Right renal cortex interstitium (tissue), 3 donors: ENCODE measurements around the gene SPECC1L. TPM values are rescaled to one million over a fixed set of nuclear protein-coding genes. Genes with fewer than 3 reads are reported as not detected.

ENCODE experiments used
- DNase-seq, 3 donors: peaks; one replicate each; pipeline ENCODE4 v3.0.0-alpha.2; 2013; ENCODE audit warnings: low read depth in 3 of 3, low spot score in 2 of 3
- polyA plus RNA-seq, 3 donors: library from polyadenylated mRNA; unstranded; fragments of 120-200 nt; gene quantifications; one replicate each; pipeline ENCODE4 v1.2.1, GENCODE V29; 2013; ENCODE audit not compliant: insufficient read length in 3 of 3

Gene SPECC1L
- polyA plus RNA-seq, 3 donors: 49.9 to 53.5 (median 53.2) TPM

DNA sequence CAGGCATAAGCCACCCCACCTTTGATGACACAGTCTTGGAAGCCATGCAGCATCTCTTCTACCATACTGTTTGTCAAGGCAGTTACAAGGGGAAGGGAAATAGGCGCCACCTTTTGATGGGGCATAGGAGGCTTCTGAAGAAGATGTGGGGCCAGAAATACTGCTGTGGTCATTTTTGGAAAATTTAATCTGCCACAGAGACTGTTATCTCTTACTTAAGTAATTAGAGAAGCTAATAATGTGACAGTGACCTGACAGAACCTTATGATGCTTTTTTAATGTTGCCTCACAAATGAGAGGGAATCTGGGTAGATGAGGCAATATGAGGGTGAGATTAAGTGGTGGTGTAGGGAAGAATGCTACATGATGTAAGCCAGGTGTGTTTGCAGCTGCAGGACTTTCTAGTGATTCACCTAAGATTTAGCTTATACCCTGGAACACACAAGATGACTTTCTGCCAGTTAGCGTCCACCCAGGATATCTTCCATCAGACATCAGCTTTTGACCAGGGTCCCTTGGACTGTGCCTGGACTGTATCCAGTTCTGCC lies 122.5 kb downstream of the SPECC1L start:
- no peak for DNase-seq

DNA sequence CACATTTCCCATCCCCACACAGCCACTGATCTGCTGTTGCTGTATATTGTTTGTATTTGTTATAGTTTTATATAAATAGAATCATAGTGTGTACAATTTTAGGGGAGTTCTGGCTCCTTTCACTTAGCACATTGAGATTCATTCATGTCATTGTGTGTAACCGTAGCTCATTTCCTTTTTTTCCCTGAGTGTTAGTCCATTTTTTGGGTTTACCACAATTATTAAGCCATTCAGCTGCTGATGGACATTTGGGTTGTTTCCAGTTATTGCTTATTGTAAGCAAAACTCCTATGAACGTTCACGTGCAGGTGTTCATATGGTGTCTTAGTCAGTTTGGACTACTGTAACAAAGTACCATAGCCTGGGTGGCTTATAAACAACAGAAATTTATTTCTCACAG lies 123.2 kb downstream of the SPECC1L start:
- no peak for DNase-seq

DNA sequence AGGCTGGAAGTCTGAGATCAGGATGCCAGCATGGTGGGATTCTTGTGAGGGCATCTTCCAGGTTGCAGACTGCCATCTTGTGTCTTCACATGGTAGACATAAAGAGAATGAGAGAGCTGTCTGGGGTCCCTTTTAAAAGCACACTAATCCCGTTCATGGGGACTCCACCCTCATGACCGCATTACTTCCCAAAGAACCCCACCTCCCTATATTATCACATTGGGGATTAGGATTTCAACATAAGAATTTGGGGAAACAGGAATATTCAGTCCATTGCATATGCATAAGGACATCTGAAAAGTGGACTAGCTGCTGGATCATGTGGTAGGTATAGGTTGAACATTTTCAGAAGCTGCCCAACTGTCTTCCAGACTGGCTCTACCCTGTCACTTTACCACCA lies 123.6 kb downstream of the SPECC1L start:
- DNase-seq: no peak

DNA sequence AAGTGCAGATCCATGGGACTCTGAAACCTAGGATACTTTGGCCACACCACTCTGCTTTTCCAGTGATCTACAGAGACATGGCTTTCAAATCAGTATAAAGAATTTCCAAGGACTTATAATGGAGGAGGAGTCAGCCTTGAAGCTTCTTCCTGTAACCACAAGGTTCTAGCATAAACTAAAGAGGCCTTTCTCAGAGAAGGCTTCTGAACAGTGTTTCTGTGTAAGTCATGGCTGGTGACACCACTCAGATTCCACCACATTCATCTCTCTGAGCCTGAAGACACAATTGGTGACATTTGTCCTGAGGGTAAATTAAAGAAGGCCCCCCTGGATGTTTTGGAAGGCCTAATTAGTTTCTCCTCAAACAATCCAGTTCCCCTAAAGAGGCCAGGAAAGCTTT lies 127.8 kb downstream of the SPECC1L start:
- DNase-seq: no peak

- DNase-seq: no peak
Observed at GRCh38 chr22:24400034-24400725, 129.5 kb downstream of the SPECC1L start.

- no peak for DNase-seq
Observed at GRCh38 chr22:24400726-24401596, 130.3 kb downstream of the SPECC1L start.

- DNase-seq: no peak
Observed at GRCh38 chr22:24401931-24402367, 131.3 kb downstream of the SPECC1L start.

DNA sequence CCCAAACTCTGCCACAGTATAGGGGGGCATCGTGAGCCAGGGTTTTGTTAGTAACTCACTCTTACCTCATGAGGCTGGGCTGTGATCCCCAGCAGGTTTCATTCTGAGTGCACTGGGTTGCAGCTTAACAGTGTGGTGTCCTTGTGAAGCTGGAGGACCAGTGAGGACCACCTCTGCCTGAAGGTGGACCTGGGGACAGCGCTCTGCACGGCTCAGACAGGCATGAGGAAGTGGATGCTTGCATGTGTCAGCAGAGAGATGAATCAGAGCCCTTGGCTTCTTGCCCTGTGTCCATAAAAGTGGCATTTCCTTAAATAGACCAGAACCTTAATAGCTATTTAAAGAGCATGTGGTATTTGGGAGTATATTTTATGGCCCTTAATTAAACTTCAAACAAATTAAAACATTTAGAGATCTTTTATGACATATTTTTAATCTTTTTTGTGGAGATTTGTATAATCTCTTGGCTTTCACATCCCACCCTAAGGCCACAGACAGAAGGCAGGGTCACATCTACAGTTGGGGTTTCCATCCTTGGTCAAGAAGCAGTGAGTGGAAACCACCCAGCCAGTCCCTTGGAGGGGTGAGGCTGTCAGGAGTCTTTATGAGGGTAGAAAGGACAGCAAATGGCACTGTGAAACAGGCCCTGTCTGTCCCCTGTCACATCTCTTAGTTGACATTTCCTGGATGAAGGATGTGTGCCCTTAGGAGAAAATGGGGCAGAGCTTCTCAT lies 132.0 kb downstream of the SPECC1L start:
- peak; percentile 65 to 69 (median 67) for DNase-seq

GRCh38 chr22:24403346-24403745 lies 132.7 kb downstream of the SPECC1L start:
- DNase-seq: no peak

- no peak for DNase-seq
Observed at GRCh38 chr22:24404561-24405275, 134.1 kb downstream of the SPECC1L start.

DNA sequence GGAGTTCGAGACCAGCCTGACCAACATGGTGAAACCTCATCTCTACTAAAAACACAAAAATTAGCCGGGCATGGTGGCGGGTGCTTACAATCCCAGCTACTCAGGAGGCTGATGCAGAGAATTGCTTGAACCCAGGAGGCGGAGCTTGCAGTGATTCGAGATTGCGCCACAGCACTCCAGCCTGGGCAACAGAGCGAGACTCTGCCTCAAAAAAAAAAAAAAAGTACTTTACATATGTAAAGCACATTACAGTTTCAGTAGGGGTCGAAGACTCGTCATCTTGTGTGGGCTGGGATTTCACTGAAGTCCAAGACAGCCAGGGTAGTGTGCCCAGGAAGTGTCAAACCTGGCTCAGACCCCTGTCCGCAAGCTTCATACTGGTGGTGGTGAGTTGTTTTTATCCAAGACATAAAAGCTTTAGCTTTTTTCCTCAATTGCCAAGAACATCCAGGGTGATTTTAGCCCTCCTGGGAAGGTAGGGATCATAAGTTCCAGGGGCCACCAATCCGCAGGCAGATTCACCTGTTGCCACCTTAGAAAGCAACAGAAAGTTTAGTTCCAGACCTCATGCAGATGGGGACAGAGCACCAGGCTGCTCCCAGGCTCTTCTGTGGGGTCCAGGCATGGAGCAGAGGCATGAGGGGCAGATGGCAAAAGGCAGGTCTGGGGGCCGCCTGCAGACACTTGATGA lies 135.1 kb downstream of the SPECC1L start:
- no peak for DNase-seq

GRCh38 chr22:24406322-24407277 lies 136.0 kb downstream of the SPECC1L start:
- DNase-seq: no peak

DNA sequence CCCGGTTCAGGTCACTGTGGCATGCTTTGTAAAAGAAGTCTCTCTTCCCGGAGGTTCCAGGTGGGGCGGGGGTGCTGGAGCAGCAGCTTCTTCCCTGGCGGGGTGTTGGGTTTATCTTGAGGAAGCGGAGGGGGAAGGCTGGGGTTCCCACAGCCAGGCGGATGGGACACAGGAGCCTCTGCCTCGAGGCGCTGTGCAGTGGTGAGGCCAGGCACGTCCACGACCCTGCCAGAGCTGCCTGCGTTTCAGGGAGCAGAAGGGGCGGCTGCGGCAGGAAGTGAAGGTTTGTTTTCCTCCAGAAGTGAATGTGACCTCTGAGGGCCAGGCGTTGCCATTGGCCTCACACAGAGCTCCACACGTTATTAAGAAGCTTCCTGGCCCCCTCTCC lies 136.6 kb downstream of the SPECC1L start:
- no peak for DNase-seq

DNA sequence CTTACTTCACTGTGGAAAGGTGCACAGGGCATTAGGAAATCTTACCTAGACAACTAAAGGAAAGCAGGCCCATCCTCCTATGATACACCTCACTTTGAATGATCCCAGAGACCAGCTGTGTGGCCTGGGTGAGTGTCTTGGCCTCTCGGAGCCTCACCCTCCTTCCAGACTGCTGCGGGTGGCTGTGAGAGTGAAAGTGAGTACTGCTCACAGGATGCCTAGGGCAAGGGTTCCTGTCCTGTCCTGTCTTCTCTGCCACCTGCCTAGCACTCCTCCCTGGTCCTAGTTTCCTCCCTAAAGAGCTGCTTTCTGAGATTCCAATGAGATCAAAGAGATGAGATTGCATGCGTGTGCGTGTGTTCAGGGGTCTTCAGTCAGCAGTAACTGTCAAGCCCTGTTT lies 137.3 kb downstream of the SPECC1L start:
- no peak for DNase-seq

GRCh38 chr22:24408630-24409029 lies 138.0 kb downstream of the SPECC1L start:
- no peak for DNase-seq

GRCh38 chr22:24409707-24410106 lies 139.1 kb downstream of the SPECC1L start:
- DNase-seq: no peak

DNA sequence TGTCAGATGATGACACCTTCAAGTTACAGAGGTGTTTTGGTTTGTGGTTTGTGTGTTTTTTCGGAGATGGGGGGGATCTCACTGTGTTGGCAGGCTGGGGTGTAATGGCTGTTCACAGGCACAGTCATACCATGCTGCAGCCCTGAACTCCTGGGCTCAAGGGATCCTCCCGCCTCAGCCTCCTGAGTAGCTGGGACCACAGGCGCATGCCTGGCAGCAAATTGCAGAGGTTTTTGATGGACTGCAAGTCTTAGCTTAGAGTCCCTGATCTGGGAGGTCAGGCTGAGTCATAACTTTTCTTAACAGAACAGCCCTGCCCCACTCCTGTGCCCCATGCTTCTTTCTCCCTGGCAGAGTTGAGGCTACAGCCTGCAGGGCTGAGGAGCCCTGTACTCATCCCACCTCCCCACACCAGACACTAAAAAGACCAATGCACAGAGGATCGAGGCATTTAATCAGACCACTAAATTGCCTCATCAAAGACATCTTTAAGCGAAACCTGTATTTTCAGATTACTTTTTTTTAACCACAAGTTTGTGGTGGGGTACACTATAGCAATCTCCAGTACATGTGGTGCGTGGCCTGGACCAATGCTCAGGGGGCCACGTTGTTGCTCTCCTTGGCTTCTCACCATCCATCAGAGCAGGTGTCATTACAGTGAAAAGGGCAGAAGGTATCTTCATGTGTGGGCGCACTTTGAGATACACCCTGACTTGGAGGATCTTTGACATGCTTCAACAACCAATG lies 139.7 kb downstream of the SPECC1L start:
- DNase-seq: no peak
